Chondrocyte (in vitro differentiated cells): ENCODE data around the gene CACNA1C. TPM values are rescaled to one million over a fixed set of nuclear protein-coding genes. Genes with fewer than 3 reads are reported as not detected.
A peak's percentile ranks its signal among the peaks of the same experiment; 100 is the strongest.

Experiments used
- DNase-seq: peaks from one replicate; pipeline ENCODE4 v3.0.0; 2021; ENCODE audit warnings: mixed read lengths, low spot score
- H3K27ac Mint-ChIP-seq: one replicate; pipeline ENCODE4 v1.8.0; 2021; ENCODE audit warnings: mild to moderate bottlenecking, moderate library complexity, mixed read lengths; ENCODE audit not compliant: unreplicated experiment
- H3K27me3 Mint-ChIP-seq: 2 replicates; pipeline ENCODE4 v1.8.0; 2021; ENCODE audit warnings: low read depth, mixed read lengths
- H3K36me3 Mint-ChIP-seq: 2 replicates; pipeline ENCODE4 v1.8.0; 2021; ENCODE audit warnings: low read depth, mixed read lengths
- H3K4me1 Mint-ChIP-seq: 2 replicates; pipeline ENCODE4 v1.8.0; 2021; ENCODE audit warnings: low read depth, mild to moderate bottlenecking, mixed read lengths
- H3K4me3 Mint-ChIP-seq: one replicate; pipeline ENCODE4 v1.8.0; 2021; ENCODE audit warnings: mild to moderate bottlenecking, moderate library complexity, mixed read lengths; ENCODE audit not compliant: unreplicated experiment
- H3K9me3 Mint-ChIP-seq: 2 replicates; pipeline ENCODE4 v1.8.0; 2021; ENCODE audit warnings: low read depth, mixed read lengths
- CTCF ChIP-seq: fragments of 200-600 bp; sonication (generic); IDR thresholded peaks from 2 replicates; pipeline ENCODE4 v1.5.0; 2021; ENCODE audit warnings: antibody characterized with exemption, mild to moderate bottlenecking, moderate library complexity
- total RNA-seq: library from RNA; stranded (reverse); gene quantifications from 3 replicates; pipeline ENCODE4 v1.2.1, GENCODE V29; 2021

The CACNA1C gene
- total RNA-seq, 1 donor from 2014 or later = 27.0 TPM

- no peak overlapping the region for H3K4me3 Mint-ChIP-seq
Measured at GRCh38 chr12:2118061-2118460, 65.3 kb downstream of the CACNA1C start.

GRCh38 chr12:2118481-2119255 lies 65.9 kb downstream of the CACNA1C start:
- Mint-ChIP-seq H3K9me3 (no peaks in the 10 kb centered on the region), H3K36me3 (peaks cover 32% of the 10 kb centered on the region), H3K27me3 (no peaks in the 10 kb centered on the region), H3K4me1 (peaks cover 34% of the 10 kb centered on the region), H3K27ac (no peak overlapping the region), H3K4me3 (no peak overlapping the region)
- TF ChIP-seq CTCF = no peak
- peak; percentile 41 for DNase-seq

More at GRCh38 chr12:2118061-2118460, 65.3 kb downstream of the CACNA1C start:
- peaks cover 34% of the 10 kb centered on the region for H3K4me1 Mint-ChIP-seq
- no peak for TF ChIP-seq CTCF
- H3K36me3 Mint-ChIP-seq = peaks cover 29% of the 10 kb centered on the region
- H3K27me3 Mint-ChIP-seq = no peaks in the 10 kb centered on the region
- peak; percentile 48 for DNase-seq
- no peaks in the 10 kb centered on the region for H3K9me3 Mint-ChIP-seq
- peak overlapping the region; percentile 39 for H3K27ac Mint-ChIP-seq

- Mint-ChIP-seq H3K27ac (peak overlapping the region; percentile 75), H3K27me3 (no peaks in the 10 kb centered on the region), H3K4me3 (no peak overlapping the region), H3K9me3 (no peaks in the 10 kb centered on the region), H3K4me1 (peaks cover 34% of the 10 kb centered on the region), H3K36me3 (peaks cover 36% of the 10 kb centered on the region)
- DNase-seq = no peak
- TF ChIP-seq CTCF = no peak
Measured at GRCh38 chr12:2119266-2119665, 66.5 kb downstream of the CACNA1C start.

GRCh38 chr12:2120982-2121758 lies 68.4 kb downstream of the CACNA1C start:
- Mint-ChIP-seq H3K4me3 (no peak overlapping the region), H3K27ac (no peak overlapping the region), H3K27me3 (no peaks in the 10 kb centered on the region), H3K36me3 (peaks cover 41% of the 10 kb centered on the region), H3K4me1 (peaks cover 39% of the 10 kb centered on the region), H3K9me3 (no peaks in the 10 kb centered on the region)
- no peak for DNase-seq
- no peak for TF ChIP-seq CTCF

GRCh38 chr12:2124466-2125023 lies 71.8 kb downstream of the CACNA1C start:
- H3K4me1 Mint-ChIP-seq = peaks cover 50% of the 10 kb centered on the region
- no peak for DNase-seq
- no peak for TF ChIP-seq CTCF
- H3K27ac Mint-ChIP-seq = no peak overlapping the region
- H3K27me3 Mint-ChIP-seq = no peaks in the 10 kb centered on the region
- no peaks in the 10 kb centered on the region for H3K9me3 Mint-ChIP-seq
- no peak overlapping the region for H3K4me3 Mint-ChIP-seq
- H3K36me3 Mint-ChIP-seq = peaks cover 36% of the 10 kb centered on the region
